ENCODE results near the gene TDRD7.

DNA sequence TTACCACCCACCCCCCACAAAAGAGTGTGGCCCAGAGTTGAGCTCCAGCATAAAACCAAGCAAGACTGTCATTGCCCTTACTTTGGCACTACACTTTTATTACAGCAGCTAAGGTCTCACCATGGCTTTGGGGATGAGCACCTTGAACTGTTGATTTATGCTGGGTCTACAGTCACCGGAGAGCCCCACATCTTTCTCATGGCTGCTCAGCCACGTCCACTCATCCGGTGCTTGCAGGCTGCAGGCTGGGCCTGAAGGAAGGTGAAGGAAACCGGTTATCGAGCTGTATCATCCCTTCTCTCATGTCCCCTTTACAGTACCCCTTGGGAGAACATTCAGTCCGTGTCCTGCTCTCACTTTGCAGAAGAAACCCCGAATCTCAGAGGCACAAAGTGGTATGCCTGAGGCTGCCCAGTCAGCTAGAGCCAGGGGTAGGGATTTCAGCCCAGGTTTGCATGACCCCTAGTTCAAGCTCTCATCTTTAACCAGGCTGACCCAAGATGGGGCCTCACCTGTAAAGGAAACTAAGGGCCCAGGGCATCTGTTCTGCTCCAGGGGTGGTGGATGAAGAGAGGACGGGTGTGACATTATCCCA, 101.2 kb downstream of the TDRD7 start:
- TF ChIP-seq, protein P1, sequence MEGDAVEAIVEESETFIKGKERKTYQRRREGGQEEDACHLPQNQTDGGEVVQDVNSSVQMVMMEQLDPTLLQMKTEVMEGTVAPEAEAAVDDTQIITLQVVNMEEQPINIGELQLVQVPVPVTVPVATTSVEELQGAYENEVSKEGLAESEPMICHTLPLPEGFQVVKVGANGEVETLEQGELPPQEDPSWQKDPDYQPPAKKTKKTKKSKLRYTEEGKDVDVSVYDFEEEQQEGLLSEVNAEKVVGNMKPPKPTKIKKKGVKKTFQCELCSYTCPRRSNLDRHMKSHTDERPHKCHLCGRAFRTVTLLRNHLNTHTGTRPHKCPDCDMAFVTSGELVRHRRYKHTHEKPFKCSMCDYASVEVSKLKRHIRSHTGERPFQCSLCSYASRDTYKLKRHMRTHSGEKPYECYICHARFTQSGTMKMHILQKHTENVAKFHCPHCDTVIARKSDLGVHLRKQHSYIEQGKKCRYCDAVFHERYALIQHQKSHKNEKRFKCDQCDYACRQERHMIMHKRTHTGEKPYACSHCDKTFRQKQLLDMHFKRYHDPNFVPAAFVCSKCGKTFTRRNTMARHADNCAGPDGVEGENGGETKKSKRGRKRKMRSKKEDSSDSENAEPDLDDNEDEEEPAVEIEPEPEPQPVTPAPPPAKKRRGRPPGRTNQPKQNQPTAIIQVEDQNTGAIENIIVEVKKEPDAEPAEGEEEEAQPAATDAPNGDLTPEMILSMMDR (IDR thresholded peaks at IDR 0.05; ENCODE audit: insufficient read depth, low read length), result no peak
- TF ChIP-seq GABPA (IDR thresholded peaks at IDR 0.05; ENCODE audit: low read depth), result no peak

All from HL-60 (cell line).